ENCODE data around the gene XRCC3. TPM values are rescaled to one million over a fixed set of nuclear protein-coding genes. Genes with fewer than 3 reads are reported as not detected.

XRCC3 gene
- total RNA-seq, 4 donors from 2014 or later: 9.5 to 14.7 (median 12.3) TPM

- intact Hi-C loops (cut with DNase I; ENCODE audit: low total_unique reads): no loop called here
- no peak for TF ChIP-seq CTCF (IDR thresholded peaks at IDR 0.05)
- no peak for TF ChIP-seq POLR2A (IDR thresholded peaks at IDR 0.05)
- WGBS, 2 donors: 19 to 23% methylated on average over 3 of the region's 3 CpGs
- H3K4me3 ChIP-seq (ENCODE audit: low read depth, poor library complexity, severe bottlenecking): no peak overlapping the region
- DNase-seq (ENCODE audit: low spot score in 2 of 2): no peak
Measured at GRCh38 chr14:103697206-103697602, 18.0 kb downstream of the XRCC3 start.

GRCh38 chr14:103696466-103697071 is 18.7 kb downstream of the XRCC3 start:
- intact Hi-C loops (cut with DNase I; ENCODE audit: low total_unique reads): no loop called here
- no peak for DNase-seq (ENCODE audit: low spot score in 2 of 2)
- WGBS, 2 donors: 24% methylated on average over 15 to 16 of the region's 17 CpGs
- TF ChIP-seq POLR2A (IDR thresholded peaks at IDR 0.05) (no peak), CTCF (IDR thresholded peaks at IDR 0.05) (no peak)
- no peak overlapping the region for H3K4me3 ChIP-seq (ENCODE audit: low read depth, poor library complexity, severe bottlenecking)

GRCh38 chr14:103696070-103696402 is 19.2 kb downstream of the XRCC3 start:
- WGBS, 2 donors: 53 to 62% methylated on average over 12 of the region's 13 CpGs
- no peak overlapping the region for H3K4me3 ChIP-seq (ENCODE audit: low read depth, poor library complexity, severe bottlenecking)
- DNase-seq (ENCODE audit: low spot score in 2 of 2): no peak
- TF ChIP-seq CTCF (IDR thresholded peaks at IDR 0.05) (no peak), POLR2A (IDR thresholded peaks at IDR 0.05) (no peak)
- intact Hi-C loops (cut with DNase I; ENCODE audit: low total_unique reads): no loop called here

GRCh38 chr14:103695296-103696069 is 19.8 kb downstream of the XRCC3 start:
- no peak for DNase-seq (ENCODE audit: low spot score in 2 of 2)
- no peak overlapping the region for H3K4me3 ChIP-seq (ENCODE audit: low read depth, poor library complexity, severe bottlenecking)
- TF ChIP-seq POLR2A (IDR thresholded peaks at IDR 0.05) (no peak), CTCF (IDR thresholded peaks at IDR 0.05) (no peak)
- WGBS, 2 donors: 75 to 78% methylated on average over 13 to 14 of the region's 14 CpGs
- intact Hi-C loops (cut with DNase I; ENCODE audit: low total_unique reads): no loop called here

GRCh38 chr14:103694572-103695026 is 20.7 kb downstream of the XRCC3 start:
- WGBS, 2 donors: 82 to 88% methylated on average over 20 of the region's 20 CpGs
- DNase-seq (ENCODE audit: low spot score in 2 of 2): no peak
- intact Hi-C loops (cut with DNase I; ENCODE audit: low total_unique reads): no loop called here
- TF ChIP-seq POLR2A (IDR thresholded peaks at IDR 0.05): no peak
- no peak for TF ChIP-seq CTCF (IDR thresholded peaks at IDR 0.05)
- no peak overlapping the region for H3K4me3 ChIP-seq (ENCODE audit: low read depth, poor library complexity, severe bottlenecking)

Measured in lower leg skin (tissue), 4 donors.